ENCODE measurements around the gene PRKAG2. TPM values are rescaled to one million over a fixed set of nuclear protein-coding genes. Genes with fewer than 3 reads are reported as not detected.
A peak's percentile ranks its signal among the peaks of the same experiment; 100 is the strongest.

PRKAG2 gene
- total and polyA plus RNA-seq, 12 donors: 3.8 to 17.3 (median 10.9) TPM

GRCh38 chr7:151680810-151681209, 196.1 kb downstream of the PRKAG2 start:
- Histone ChIP-seq H3K4me3 (no peak overlapping the region), H3K36me3 (replicated peaks in 1 of 2) (no peaks in the 10 kb centered on the region), H3K27ac (peak overlapping the region in 2 of 5 donors; percentile 40 to 63), H3K4me1 (replicated peaks in 1 of 2) (no peaks in the 10 kb centered on the region), H3K27me3 (no peaks in the 10 kb centered on the region), H3K9me3 (replicated peaks in 1 of 3) (no peaks in the 10 kb centered on the region)
- no peak for DNase-seq
- TF ChIP-seq POLR2A (IDR thresholded peaks at IDR 0.05): no peak
- TF ChIP-seq CTCF (IDR thresholded peaks at IDR 0.05): no peak
- intact Hi-C loops (cut with DNase I): no loop called here
- 72 to 86% (median 82%) methylated on average over 5 to 7 of the region's 7 CpGs for WGBS, 4 donors

GRCh38 chr7:151679881-151680612, 196.9 kb downstream of the PRKAG2 start:
- H3K36me3 ChIP-seq (replicated peaks in 1 of 2): no peaks in the 10 kb centered on the region
- WGBS, 4 donors: 81 to 90% (median 85%) methylated on average over 11 of the region's 11 CpGs
- DNase-seq: no peak
- H3K27me3 ChIP-seq: no peaks in the 10 kb centered on the region
- intact Hi-C loops (cut with DNase I): no loop called here
- no peak overlapping the region for H3K4me3 ChIP-seq
- H3K9me3 ChIP-seq (replicated peaks in 1 of 3): no peaks in the 10 kb centered on the region
- H3K4me1 ChIP-seq (replicated peaks in 1 of 2): no peaks in the 10 kb centered on the region
- H3K27ac ChIP-seq: peak overlapping the region in 2 of 5 donors; percentile 40 to 63
- no peak for TF ChIP-seq CTCF (IDR thresholded peaks at IDR 0.05)
- no peak for TF ChIP-seq POLR2A (IDR thresholded peaks at IDR 0.05)

- H3K27ac ChIP-seq: no peak overlapping the region
- H3K4me1 ChIP-seq (replicated peaks in 1 of 2): no peaks in the 10 kb centered on the region
- no peak for TF ChIP-seq POLR2A (IDR thresholded peaks at IDR 0.05)
- TF ChIP-seq CTCF (IDR thresholded peaks at IDR 0.05): no peak
- H3K9me3 ChIP-seq (replicated peaks in 1 of 3): no peaks in the 10 kb centered on the region
- no peak overlapping the region for H3K4me3 ChIP-seq
- 55 to 70% (median 59%) methylated on average over 2 to 8 of the region's 8 CpGs for WGBS, 4 donors
- no peak for DNase-seq
- intact Hi-C loops (cut with DNase I): no loop called here
- H3K36me3 ChIP-seq (replicated peaks in 1 of 2): no peaks in the 10 kb centered on the region
- no peaks in the 10 kb centered on the region for H3K27me3 ChIP-seq
Observed at GRCh38 chr7:151679071-151679708, 197.7 kb downstream of the PRKAG2 start.

GRCh38 chr7:151678227-151678604, 198.7 kb downstream of the PRKAG2 start:
- H3K4me1 ChIP-seq (replicated peaks in 1 of 2): no peaks in the 10 kb centered on the region

More at GRCh38 chr7:151678227-151678604, 198.7 kb downstream of the PRKAG2 start:
- H3K27ac ChIP-seq: no peak overlapping the region
- intact Hi-C loops (cut with DNase I): no loop called here
- no peak overlapping the region for H3K4me3 ChIP-seq
- H3K27me3 ChIP-seq: no peaks in the 10 kb centered on the region
- no peaks in the 10 kb centered on the region for H3K36me3 ChIP-seq (replicated peaks in 1 of 2)
- WGBS, 4 donors: 76 to 90% (median 83%) methylated on average over 5 to 6 of the region's 6 CpGs
- H3K9me3 ChIP-seq (replicated peaks in 1 of 3): no peaks in the 10 kb centered on the region
- DNase-seq: no peak
- TF ChIP-seq CTCF (IDR thresholded peaks at IDR 0.05): no peak
- no peak for TF ChIP-seq POLR2A (IDR thresholded peaks at IDR 0.05)
